GM19452 (cell line): ENCODE results near the gene SSBP3.

Experiments
- ATAC-seq: cut with Tn5 transposase; IDR thresholded peaks from one replicate; pipeline ENCODE4 v1.9.1; 2021; ENCODE audit not compliant: unreplicated experiment

Gene SSBP3

DNA sequence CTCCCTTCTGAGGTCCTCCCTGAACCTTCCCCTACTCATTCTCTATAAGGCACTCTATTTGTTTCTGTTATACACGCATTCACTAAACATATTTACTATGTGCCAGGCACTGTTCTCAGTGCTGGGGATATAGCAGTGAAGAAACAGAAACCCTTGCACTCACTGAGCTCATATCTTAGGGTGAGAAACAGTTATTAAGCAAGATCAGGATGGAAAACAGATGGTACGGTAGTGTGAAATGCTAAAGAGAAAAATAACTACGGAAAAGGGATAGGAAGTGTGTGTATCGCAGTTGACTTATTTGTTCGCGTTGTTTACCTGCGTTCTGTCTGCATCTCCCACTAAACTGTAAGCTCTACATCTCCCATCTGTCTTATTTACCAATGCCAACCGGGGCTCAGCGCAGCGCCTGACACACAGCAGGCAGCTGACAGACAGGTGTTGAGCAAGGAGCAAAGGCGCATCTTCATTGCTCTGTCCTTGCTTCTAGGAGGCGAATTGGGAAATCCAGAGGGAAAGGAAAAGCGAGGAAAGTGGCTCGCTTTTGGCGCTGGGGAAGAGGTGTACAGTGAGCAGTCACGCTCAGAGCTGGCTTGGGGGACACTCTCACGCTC, 206.9 kb downstream of the SSBP3 start:
- no peak for ATAC-seq

- ATAC-seq = no peak
Measured at GRCh38 chr1:54193453-54193852, 212.7 kb downstream of the SSBP3 start.

GRCh38 chr1:54191525-54191924, 214.7 kb downstream of the SSBP3 start:
- no peak for ATAC-seq

DNA sequence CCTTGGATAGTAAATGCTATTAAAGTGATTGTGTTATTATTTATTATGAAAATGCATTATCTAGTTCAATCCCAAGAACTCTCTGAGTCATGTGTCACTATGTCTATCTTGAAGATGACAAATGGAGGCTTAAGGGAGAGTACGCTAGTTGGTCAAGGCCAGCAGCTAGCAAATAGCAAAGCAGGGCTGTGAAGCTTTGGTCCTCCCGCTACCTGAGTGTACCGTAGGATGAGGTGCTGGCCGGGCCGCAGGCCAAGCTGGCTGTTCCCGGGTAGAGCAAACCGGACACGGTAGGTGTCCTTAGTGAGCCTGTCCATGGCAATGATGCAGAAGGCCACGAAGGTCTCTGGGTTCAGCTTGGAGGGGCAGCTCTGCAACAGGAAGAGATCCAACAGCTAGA, 215.7 kb downstream of the SSBP3 start:
- ATAC-seq = no peak

GRCh38 chr1:54188291-54188690, 217.9 kb downstream of the SSBP3 start:
- ATAC-seq = no peak

DNA sequence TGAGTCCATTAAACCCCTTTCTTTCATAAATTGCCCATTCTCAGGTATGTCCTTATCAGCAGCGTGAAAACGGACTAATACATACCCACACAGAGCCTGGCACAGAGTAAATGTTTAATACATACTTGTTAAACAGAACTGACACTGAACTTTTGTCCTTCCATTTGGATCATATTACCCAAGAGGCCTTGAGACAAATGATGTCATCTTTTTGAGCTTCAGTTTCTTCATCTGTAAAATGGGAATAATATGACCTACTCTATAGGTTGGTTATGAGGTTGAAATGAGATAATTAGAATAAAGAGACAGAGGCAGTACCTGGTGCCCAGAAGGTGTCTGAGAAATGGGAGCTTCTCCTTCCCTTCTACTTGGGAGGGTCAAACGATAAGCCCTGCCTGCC, 220.1 kb downstream of the SSBP3 start:
- ATAC-seq = no peak

- no peak for ATAC-seq
Measured at GRCh38 chr1:54180701-54181360, 225.4 kb downstream of the SSBP3 start.

- ATAC-seq = no peak
Measured at GRCh38 chr1:54178296-54179070, 227.7 kb downstream of the SSBP3 start.

- no peak for ATAC-seq
Measured at GRCh38 chr1:54177726-54178125, 228.5 kb downstream of the SSBP3 start.

GRCh38 chr1:54176621-54177327, 229.4 kb downstream of the SSBP3 start:
- no peak for ATAC-seq
